B cell (primary cell): Measurements from ENCODE around the gene MIPEP.

ENCODE experiments used
- EZH2 ChIP-seq: IDR thresholded peaks from 2 replicates; pipeline ENCODE4 v1.6.1; 2012; ENCODE audit warnings: borderline replicate concordance, low read depth, mild to moderate bottlenecking, moderate library complexity, low read length; ENCODE audit not compliant: insufficient read depth, poor library complexity, severe bottlenecking
- TF ChIP-seq, protein P1 (sequence below): fragments of 200-600 bp; IDR thresholded peaks from one replicate; pipeline ENCODE4 v1.8.0; 2022; ENCODE audit warnings: antibody characterized with exemption, mild to moderate bottlenecking

DNA sequence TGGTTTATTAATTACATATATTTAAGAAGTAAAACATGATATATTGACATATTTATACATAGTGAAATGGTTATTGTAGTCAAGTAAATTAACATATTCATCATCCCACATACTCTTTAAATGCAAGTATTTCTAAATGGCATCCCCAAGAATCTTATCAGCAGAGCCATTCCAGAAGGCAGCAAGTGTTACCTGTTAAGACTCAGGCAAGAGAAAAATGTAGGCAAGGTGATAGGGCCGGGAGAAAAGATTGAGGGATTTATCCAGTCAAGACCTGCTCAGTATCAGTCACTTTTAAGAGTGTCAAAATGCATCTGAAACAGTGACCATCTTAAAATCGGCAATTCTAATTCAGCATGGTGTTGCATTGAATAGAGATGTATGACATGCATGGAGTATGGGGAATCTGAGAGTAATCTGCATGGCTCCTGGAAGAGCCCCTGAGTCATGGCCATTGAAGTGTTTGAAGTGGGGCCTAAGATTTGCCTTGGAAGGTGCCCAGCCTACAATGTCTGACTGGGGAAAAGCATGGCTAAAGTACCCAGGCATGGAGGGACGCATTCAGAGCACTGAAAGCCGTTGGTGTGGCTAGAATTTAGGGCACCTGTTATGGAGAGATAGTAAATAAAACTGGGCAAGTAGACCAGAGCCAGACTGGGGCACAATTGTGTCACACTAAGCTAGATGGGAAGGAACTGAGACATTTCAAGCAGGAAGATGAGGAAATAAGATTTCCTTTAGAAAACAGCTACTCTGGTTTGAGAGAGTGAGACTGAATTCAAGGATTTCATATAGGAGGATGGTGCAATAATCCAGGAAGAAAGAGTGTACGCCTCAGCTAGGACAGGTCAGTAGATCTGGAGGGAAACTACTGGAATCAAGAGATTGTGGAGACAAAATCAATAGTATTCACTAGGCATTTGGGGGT is 33.1 kb upstream of the MIPEP start:
- TF ChIP-seq, protein P1, sequence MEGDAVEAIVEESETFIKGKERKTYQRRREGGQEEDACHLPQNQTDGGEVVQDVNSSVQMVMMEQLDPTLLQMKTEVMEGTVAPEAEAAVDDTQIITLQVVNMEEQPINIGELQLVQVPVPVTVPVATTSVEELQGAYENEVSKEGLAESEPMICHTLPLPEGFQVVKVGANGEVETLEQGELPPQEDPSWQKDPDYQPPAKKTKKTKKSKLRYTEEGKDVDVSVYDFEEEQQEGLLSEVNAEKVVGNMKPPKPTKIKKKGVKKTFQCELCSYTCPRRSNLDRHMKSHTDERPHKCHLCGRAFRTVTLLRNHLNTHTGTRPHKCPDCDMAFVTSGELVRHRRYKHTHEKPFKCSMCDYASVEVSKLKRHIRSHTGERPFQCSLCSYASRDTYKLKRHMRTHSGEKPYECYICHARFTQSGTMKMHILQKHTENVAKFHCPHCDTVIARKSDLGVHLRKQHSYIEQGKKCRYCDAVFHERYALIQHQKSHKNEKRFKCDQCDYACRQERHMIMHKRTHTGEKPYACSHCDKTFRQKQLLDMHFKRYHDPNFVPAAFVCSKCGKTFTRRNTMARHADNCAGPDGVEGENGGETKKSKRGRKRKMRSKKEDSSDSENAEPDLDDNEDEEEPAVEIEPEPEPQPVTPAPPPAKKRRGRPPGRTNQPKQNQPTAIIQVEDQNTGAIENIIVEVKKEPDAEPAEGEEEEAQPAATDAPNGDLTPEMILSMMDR, result no peak
- no peak for TF ChIP-seq EZH2
